ENCODE data around the gene SUGP2.

DNA sequence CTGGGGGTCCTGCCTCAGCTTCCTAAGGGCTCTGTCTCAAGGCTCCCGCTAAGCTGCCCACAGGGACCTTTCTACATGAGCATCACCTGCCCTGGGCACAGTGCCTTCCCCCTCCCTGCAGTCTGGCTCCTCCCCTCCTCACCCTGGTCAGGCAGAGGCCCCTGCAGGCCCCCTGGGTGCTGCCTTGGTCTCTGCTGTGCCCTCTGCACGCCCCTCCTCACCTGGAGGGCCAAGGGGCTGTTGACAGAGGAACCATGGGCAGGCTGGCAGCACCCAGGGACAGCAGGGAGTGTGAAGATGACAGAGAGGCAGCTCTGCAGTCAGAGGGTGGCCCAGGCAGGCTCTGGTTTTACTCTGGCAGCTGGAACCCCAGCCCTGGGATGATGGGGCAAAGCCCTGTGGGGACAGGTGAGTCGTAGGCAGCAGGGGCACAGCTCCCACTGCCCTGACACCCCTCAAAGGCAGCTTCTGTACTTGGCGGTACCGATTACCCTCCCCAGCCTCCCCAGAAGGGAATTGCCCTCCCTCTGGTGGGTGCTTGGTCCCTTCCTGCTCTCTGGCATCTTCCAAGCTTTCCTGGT is 43.1 kb downstream of the SUGP2 start:
- TF ChIP-seq, protein P1, sequence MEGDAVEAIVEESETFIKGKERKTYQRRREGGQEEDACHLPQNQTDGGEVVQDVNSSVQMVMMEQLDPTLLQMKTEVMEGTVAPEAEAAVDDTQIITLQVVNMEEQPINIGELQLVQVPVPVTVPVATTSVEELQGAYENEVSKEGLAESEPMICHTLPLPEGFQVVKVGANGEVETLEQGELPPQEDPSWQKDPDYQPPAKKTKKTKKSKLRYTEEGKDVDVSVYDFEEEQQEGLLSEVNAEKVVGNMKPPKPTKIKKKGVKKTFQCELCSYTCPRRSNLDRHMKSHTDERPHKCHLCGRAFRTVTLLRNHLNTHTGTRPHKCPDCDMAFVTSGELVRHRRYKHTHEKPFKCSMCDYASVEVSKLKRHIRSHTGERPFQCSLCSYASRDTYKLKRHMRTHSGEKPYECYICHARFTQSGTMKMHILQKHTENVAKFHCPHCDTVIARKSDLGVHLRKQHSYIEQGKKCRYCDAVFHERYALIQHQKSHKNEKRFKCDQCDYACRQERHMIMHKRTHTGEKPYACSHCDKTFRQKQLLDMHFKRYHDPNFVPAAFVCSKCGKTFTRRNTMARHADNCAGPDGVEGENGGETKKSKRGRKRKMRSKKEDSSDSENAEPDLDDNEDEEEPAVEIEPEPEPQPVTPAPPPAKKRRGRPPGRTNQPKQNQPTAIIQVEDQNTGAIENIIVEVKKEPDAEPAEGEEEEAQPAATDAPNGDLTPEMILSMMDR (IDR thresholded peaks at IDR 0.05) = no peak
- TF ChIP-seq POLR2AphosphoS5 (IDR thresholded peaks at IDR 0.05) = no peak

Data from transverse colon (tissue), 4 donors.